ENCODE data around the gene CYP27B1. TPM values are rescaled to one million over a fixed set of nuclear protein-coding genes. Genes with fewer than 3 reads are reported as not detected.

Gene CYP27B1
- total RNA-seq, 2 experiments from 2014 or later, result 2.3 to 2.6 TPM

- no peaks in the 10 kb centered on the region for H3K27me3 Mint-ChIP-seq (ENCODE audit: low read depth)
- peak; percentile 87 for ATAC-seq
- H3K4me3 Mint-ChIP-seq, result peak within 1 kb of the TSS; percentile 99
- H3K9me3 Mint-ChIP-seq (ENCODE audit: insufficient read depth), result no peaks in the 10 kb centered on the region
- peak within 1 kb of the TSS; percentile 96 for H3K27ac Mint-ChIP-seq
- peaks cover 40% of the 10 kb centered on the region for H3K4me1 Mint-ChIP-seq (ENCODE audit: low read depth)
- DNase-seq, result peak; percentile 98
- ChIA-PET CTCF (interaction anchor here (0.7 to 4.5 kb wide), 27 partner anchors 9 to 129 kb away, joined by 3 to 26 read pairs (median 6); partner anchors contain the start of genes CTDSP2, EEF1AKMT3 and METTL1), POLR2A (interaction anchor here (0.8 to 1.6 kb wide), 7 partner anchors 11 to 158 kb away, joined by 3 to 7 read pairs (median 4); partner anchors contain the start of genes ATP23, CYP27B1, EEF1AKMT3 and METTL1)
- peaks cover 19% of the 10 kb centered on the region for H3K36me3 Mint-ChIP-seq (ENCODE audit: low read depth)
Observed at GRCh38 chr12:57782608-57783465, 16.0 kb upstream of the CYP27B1 start, which contains the start of gene TSFM. TSS of gene TSFM (plus strand) at chr12:57782787. CDS start at chr12:57782802, 15 bp downstream.

- Mint-ChIP-seq H3K4me3 (peak overlapping the region; percentile 99), H3K36me3 (ENCODE audit: low read depth) (peaks cover 17% of the 10 kb centered on the region), H3K27me3 (ENCODE audit: low read depth) (no peaks in the 10 kb centered on the region), H3K4me1 (ENCODE audit: low read depth) (peaks cover 40% of the 10 kb centered on the region), H3K9me3 (ENCODE audit: insufficient read depth) (no peaks in the 10 kb centered on the region), H3K27ac (peak overlapping the region; percentile 96)
- POLR2A ChIA-PET, result interaction anchor here (1.3 to 1.6 kb wide), 2 partner anchors 10 to 159 kb away, joined by 5 to 7 read pairs; partner anchors contain the start of genes ATP23, EEF1AKMT3 and METTL1
- no peak for ATAC-seq
- no peak for DNase-seq
- CTCF ChIA-PET, result interaction anchor here (1.0 to 4.5 kb wide), 13 partner anchors 9 to 130 kb away, joined by 3 to 26 read pairs (median 5); partner anchors contain the start of genes CYP27B1, EEF1AKMT3 and METTL1
Observed at GRCh38 chr12:57782243-57782607, 15.3 kb upstream of the CYP27B1 start.

GRCh38 chr12:57781801-57782200, 14.9 kb upstream of the CYP27B1 start:
- Mint-ChIP-seq H3K4me3 (no peak overlapping the region), H3K27ac (peak overlapping the region; percentile 96), H3K36me3 (ENCODE audit: low read depth) (peaks cover 15% of the 10 kb centered on the region), H3K4me1 (ENCODE audit: low read depth) (peaks cover 40% of the 10 kb centered on the region), H3K27me3 (ENCODE audit: low read depth) (no peaks in the 10 kb centered on the region), H3K9me3 (ENCODE audit: insufficient read depth) (no peaks in the 10 kb centered on the region)
- CTCF ChIA-PET, result interaction anchor here (0.7 to 4.5 kb wide), 11 partner anchors 8 to 124 kb away, joined by 3 to 26 read pairs (median 5); partner anchors contain the start of genes CYP27B1, EEF1AKMT3 and METTL1
- DNase-seq (no peak), ATAC-seq (no peak)
- POLR2A ChIA-PET, result interaction anchor here (0.7 kb wide), 1 partner anchor 63 kb away, joined by 4 read pairs; no protein-coding TSS in a partner anchor

- no peak for DNase-seq
- H3K27ac Mint-ChIP-seq, result peak overlapping the region; percentile 96
- H3K9me3 Mint-ChIP-seq (ENCODE audit: insufficient read depth), result no peaks in the 10 kb centered on the region
- ATAC-seq, result no peak
- ChIA-PET POLR2A (interaction anchor here (0.7 to 1.2 kb wide), 2 partner anchors 9 to 64 kb away, joined by 4 to 5 read pairs; partner anchors contain the start of genes EEF1AKMT3 and METTL1), CTCF (interaction anchor here (0.7 to 4.5 kb wide), 11 partner anchors 8 to 125 kb away, joined by 3 to 26 read pairs (median 5); partner anchors contain the start of genes CYP27B1, EEF1AKMT3 and METTL1)
- H3K36me3 Mint-ChIP-seq (ENCODE audit: low read depth), result peaks cover 10% of the 10 kb centered on the region
- no peaks in the 10 kb centered on the region for H3K27me3 Mint-ChIP-seq (ENCODE audit: low read depth)
- H3K4me3 Mint-ChIP-seq, result peak overlapping the region; percentile 12
- peaks cover 40% of the 10 kb centered on the region for H3K4me1 Mint-ChIP-seq (ENCODE audit: low read depth)
Observed at GRCh38 chr12:57781244-57781643, 14.4 kb upstream of the CYP27B1 start.

GRCh38 chr12:57780284-57780897, 13.5 kb upstream of the CYP27B1 start:
- H3K36me3 Mint-ChIP-seq (ENCODE audit: low read depth), result peaks cover 12% of the 10 kb centered on the region
- peak overlapping the region; percentile 96 for H3K27ac Mint-ChIP-seq
- DNase-seq (no peak), ATAC-seq (no peak)
- ChIA-PET POLR2A (interaction anchor here (1.2 to 1.3 kb wide), 2 partner anchors 8 to 21 kb away, joined by 3 to 5 read pairs; partner anchors contain the start of genes EEF1AKMT3 and METTL1), CTCF (interaction anchor here (1.7 to 2.6 kb wide), 2 partner anchors 21 to 24 kb away, joined by 5 to 12 read pairs; no protein-coding TSS in a partner anchor)
- no peaks in the 10 kb centered on the region for H3K27me3 Mint-ChIP-seq (ENCODE audit: low read depth)
- H3K4me3 Mint-ChIP-seq, result no peak overlapping the region
- peaks cover 40% of the 10 kb centered on the region for H3K4me1 Mint-ChIP-seq (ENCODE audit: low read depth)
- H3K9me3 Mint-ChIP-seq (ENCODE audit: insufficient read depth), result no peaks in the 10 kb centered on the region

- H3K27ac Mint-ChIP-seq, result no peak overlapping the region
- ATAC-seq (no peak), DNase-seq (no peak)
- H3K4me3 Mint-ChIP-seq, result no peak overlapping the region
- POLR2A ChIA-PET, result interaction anchor here (1.2 to 1.3 kb wide), 2 partner anchors 8 to 21 kb away, joined by 3 to 5 read pairs; partner anchors contain the start of genes EEF1AKMT3 and METTL1
- H3K27me3 Mint-ChIP-seq (ENCODE audit: low read depth), result no peaks in the 10 kb centered on the region
- H3K4me1 Mint-ChIP-seq (ENCODE audit: low read depth), result peaks cover 40% of the 10 kb centered on the region
- CTCF ChIA-PET, result interaction anchor here (1.6 to 2.6 kb wide), 3 partner anchors 15 to 75 kb away, joined by 3 to 12 read pairs (median 6); no protein-coding TSS in a partner anchor
- no peaks in the 10 kb centered on the region for H3K9me3 Mint-ChIP-seq (ENCODE audit: insufficient read depth)
- H3K36me3 Mint-ChIP-seq (ENCODE audit: low read depth), result peaks cover 12% of the 10 kb centered on the region
Observed at GRCh38 chr12:57779736-57780135, 12.9 kb upstream of the CYP27B1 start.

GRCh38 chr12:57777911-57778310, 11.0 kb upstream of the CYP27B1 start:
- H3K4me1 Mint-ChIP-seq (ENCODE audit: low read depth), result peaks cover 40% of the 10 kb centered on the region
- POLR2A ChIA-PET, result interaction anchor here (0.7 kb wide), 1 partner anchor 87 kb away, joined by 3 read pairs; no protein-coding TSS in a partner anchor
- CTCF ChIA-PET, result interaction anchor here (1.4 to 2.6 kb wide), 4 partner anchors 13 to 24 kb away, joined by 4 to 12 read pairs (median 5); no protein-coding TSS in a partner anchor
- H3K27ac Mint-ChIP-seq, result no peak overlapping the region
- ATAC-seq, result no peak
- no peak overlapping the region for H3K4me3 Mint-ChIP-seq
- peaks cover 14% of the 10 kb centered on the region for H3K36me3 Mint-ChIP-seq (ENCODE audit: low read depth)
- DNase-seq, result no peak
- no peaks in the 10 kb centered on the region for H3K9me3 Mint-ChIP-seq (ENCODE audit: insufficient read depth)
- no peaks in the 10 kb centered on the region for H3K27me3 Mint-ChIP-seq (ENCODE audit: low read depth)

GRCh38 chr12:57777367-57777766, 10.5 kb upstream of the CYP27B1 start:
- CTCF ChIA-PET, result interaction anchor here (0.8 to 1.5 kb wide), 2 partner anchors 25 to 120 kb away, joined by 3 to 4 read pairs; no protein-coding TSS in a partner anchor
- DNase-seq (no peak), ATAC-seq (no peak)
- Mint-ChIP-seq H3K9me3 (ENCODE audit: insufficient read depth) (no peaks in the 10 kb centered on the region), H3K27ac (no peak overlapping the region), H3K36me3 (ENCODE audit: low read depth) (peaks cover 11% of the 10 kb centered on the region), H3K4me1 (ENCODE audit: low read depth) (peaks cover 37% of the 10 kb centered on the region), H3K27me3 (ENCODE audit: low read depth) (no peaks in the 10 kb centered on the region), H3K4me3 (no peak overlapping the region)
- POLR2A ChIA-PET, result no interaction called here

- no peak overlapping the region for H3K27ac Mint-ChIP-seq
- no peak overlapping the region for H3K4me3 Mint-ChIP-seq
- ATAC-seq, result no peak
- no peak for DNase-seq
- no peaks in the 10 kb centered on the region for H3K9me3 Mint-ChIP-seq (ENCODE audit: insufficient read depth)
- H3K4me1 Mint-ChIP-seq (ENCODE audit: low read depth), result peaks cover 32% of the 10 kb centered on the region
- H3K27me3 Mint-ChIP-seq (ENCODE audit: low read depth), result no peaks in the 10 kb centered on the region
- CTCF ChIA-PET, result interaction anchor here (1.1 to 1.9 kb wide), 2 partner anchors 128 to 129 kb away, joined by 3 to 5 read pairs; no protein-coding TSS in a partner anchor
- POLR2A ChIA-PET, result no interaction called here
- peaks cover 9% of the 10 kb centered on the region for H3K36me3 Mint-ChIP-seq (ENCODE audit: low read depth)
Observed at GRCh38 chr12:57776247-57776587, 9.3 kb upstream of the CYP27B1 start.

- H3K4me3 Mint-ChIP-seq, result no peak overlapping the region
- H3K27ac Mint-ChIP-seq, result no peak overlapping the region
- DNase-seq, result no peak
- CTCF ChIA-PET, result interaction anchor here (0.7 to 1.9 kb wide), 3 partner anchors 128 to 162 kb away, joined by 3 to 5 read pairs (median 3); no protein-coding TSS in a partner anchor
- no peaks in the 10 kb centered on the region for H3K27me3 Mint-ChIP-seq (ENCODE audit: low read depth)
- no peak for ATAC-seq
- POLR2A ChIA-PET, result no interaction called here
- H3K9me3 Mint-ChIP-seq (ENCODE audit: insufficient read depth), result no peaks in the 10 kb centered on the region
- peaks cover 30% of the 10 kb centered on the region for H3K4me1 Mint-ChIP-seq (ENCODE audit: low read depth)
- H3K36me3 Mint-ChIP-seq (ENCODE audit: low read depth), result peaks cover 10% of the 10 kb centered on the region
Observed at GRCh38 chr12:57775563-57776246, 8.8 kb upstream of the CYP27B1 start.

All from activated CD8-positive, alpha-beta T cell treated with anti-CD3 and anti-CD28 coated beads, Interleukin-2, amount 10 ng/mL, durations not matched to agents 7 days and 5 days (primary cell).